ENCODE measurements around the gene KMT2A. TPM values are rescaled to one million over a fixed set of nuclear protein-coding genes. Genes with fewer than 3 reads are reported as not detected.

The KMT2A gene
- total and polyA plus RNA-seq, 2 experiments from 2014 or later, result 34.3 to 72.2 TPM

- DNase-seq (ENCODE audit: low spot score) (no peak), ATAC-seq (no peak)
- H3K9me2 ChIP-seq (ENCODE audit: insufficient read depth), result no peaks in the 10 kb centered on the region
- H3F3A ChIP-seq (replicated peaks; ENCODE audit: low read depth), result peaks cover 10% of the 10 kb centered on the region; the same call in 1 of the 2 replicates
- H3K4me1 ChIP-seq (ENCODE audit: insufficient read depth), result peaks cover 12% of the 10 kb centered on the region
- no peaks in the 10 kb centered on the region for H3K36me3 ChIP-seq (ENCODE audit: insufficient read depth)
- no peaks in the 10 kb centered on the region for H3K27me3 ChIP-seq (ENCODE audit: insufficient read depth)
- no peak overlapping the region for H2AFZ ChIP-seq
- no peak overlapping the region for H3K4me3 ChIP-seq
- H3K4me2 ChIP-seq, result no peak overlapping the region
- Mint-ChIP-seq H3K27ac (no peak overlapping the region), H3K9me3 (no peaks in the 10 kb centered on the region), H3K4me1 (peaks cover 10% of the 10 kb centered on the region), H3K36me3 (ENCODE audit: low read depth) (no peaks in the 10 kb centered on the region), H3K4me3 (no peak overlapping the region), H3K27me3 (ENCODE audit: insufficient read depth, low read depth, poor library complexity) (peaks cover 3% of the 10 kb centered on the region)
- H3K79me2 ChIP-seq (replicated peaks; ENCODE audit: insufficient read depth), result no peaks in the 10 kb centered on the region
- TF ChIP-seq EZH2phosphoT487 (IDR thresholded peaks at IDR 0.05; ENCODE audit: unreplicated experiment), result no peak
- TF ChIP-seq ZNF462 (CRISPR knock-in tag; IDR thresholded peaks at IDR 0.05), result no peak
- no peak for TF ChIP-seq REST (IDR thresholded peaks at IDR 0.05; ENCODE audit: unreplicated experiment)
- no peak for TF ChIP-seq POLR2AphosphoS5 (IDR thresholded peaks at IDR 0.05; ENCODE audit: low read depth)
- TF ChIP-seq STAT1 (IDR thresholded peaks at IDR 0.05; ENCODE audit: unreplicated experiment), result no peak
- TF ChIP-seq ZNF114 (CRISPR knock-in tag; IDR thresholded peaks at IDR 0.05), result no peak
- TF ChIP-seq EZH2 (IDR thresholded peaks at IDR 0.05; ENCODE audit: low read depth, unreplicated experiment), result no peak
- TF ChIP-seq ZNF331 (CRISPR knock-in tag; IDR thresholded peaks at IDR 0.05; ENCODE audit: low read depth), result no peak
- no peak for TF ChIP-seq ETS1 (IDR thresholded peaks at IDR 0.05)
- no peak for TF ChIP-seq NANOG (IDR thresholded peaks at IDR 0.05; ENCODE audit: borderline replicate concordance)
- no peak for TF ChIP-seq CREB1 (CRISPR knock-in tag; IDR thresholded peaks at IDR 0.05; ENCODE audit: low read depth)
- TF ChIP-seq JUNB (IDR thresholded peaks at IDR 0.05; ENCODE audit: unreplicated experiment), result no peak
- no peak for TF ChIP-seq CTCF (conservative IDR thresholded peaks at IDR 0.05; ENCODE audit: low read depth in 2 of 2)
- no peak overlapping the region for H3K27ac ChIP-seq (ENCODE audit: low read depth)
- 0 out of 2 replicates have a peak, but pooled peaks cover 3% of the 10 kb centered on the region for H4K20me1 ChIP-seq (replicated peaks; ENCODE audit: insufficient read depth)
Observed at GRCh38 chr11:118418766-118419165, 17.5 kb upstream of the KMT2A start.
